SK-N-MC (cell line): ENCODE data around the gene CES4A.

Source experiments
- DNase-seq: peaks from one replicate; pipeline ENCODE4 v3.0.0-alpha.2; 2011; ENCODE audit warnings: low read depth, low spot score
- H3K27ac ChIP-seq: fragments of 200-600 bp; sonication (generic); 2 replicates; pipeline ENCODE4 v1.5.1; 2016; ENCODE audit warnings: mixed run types
- H3K36me3 ChIP-seq: fragments of 200-600 bp; sonication (generic); 2 replicates; pipeline ENCODE4 v1.6.1; 2017; ENCODE audit warnings: antibody characterized with exemption, low read length, mixed read lengths; ENCODE audit not compliant: insufficient read depth
- H3K4me3 ChIP-seq: fragments of 200-600 bp; sonication (generic); 2 replicates; pipeline ENCODE4 v1.5.1; 2016
- H3K9ac ChIP-seq: fragments of 200-600 bp; sonication (generic); 2 replicates; pipeline ENCODE4 v1.8.0; 2017; ENCODE audit warnings: mixed run types, mixed read lengths; ENCODE audit not compliant: insufficient read length
- H3K9me3 ChIP-seq: fragments of 200-600 bp; sonication (generic); 2 replicates; pipeline ENCODE4 v1.6.1; 2017; ENCODE audit warnings: low read depth, mild to moderate bottlenecking, antibody characterized with exemption, low read length, moderate library complexity, mixed read lengths
- EZH2 ChIP-seq: fragments of 200-600 bp; sonication (generic); IDR thresholded peaks from one replicate; pipeline ENCODE4 v1.6.1; 2017; ENCODE audit warnings: antibody characterized with exemption
- FOXP2 ChIP-seq: optimal IDR thresholded peaks from 2 replicates; pipeline ENCODE3; 2011; ENCODE audit warnings: mild to moderate bottlenecking, moderate library complexity; ENCODE audit not compliant: insufficient read depth; ENCODE audit errors: extremely low read length, control extremely low read depth
- POLR2AphosphoS5 ChIP-seq: IDR thresholded peaks from 2 replicates; pipeline ENCODE4 v1.6.1; 2012; ENCODE audit warnings: mild to moderate bottlenecking, low read depth, low read length, borderline replicate concordance

CES4A gene

GRCh38 chr16:67055712-67056487 lies 67.5 kb downstream of the CES4A start:
- H3K9ac ChIP-seq: no peak overlapping the region
- H3K36me3 ChIP-seq: no peaks in the 10 kb centered on the region; the same call in 1 of the 2 replicates
- TF ChIP-seq EZH2 (no peak), POLR2AphosphoS5 (no peak), FOXP2 (no peak)
- no peak for DNase-seq
- no peak overlapping the region for H3K4me3 ChIP-seq
- no peak overlapping the region for H3K27ac ChIP-seq
- H3K9me3 ChIP-seq: no peaks in the 10 kb centered on the region
